Activated B cell treated with CpG ODN at 0.5 μM for 24 hours (primary cell): Measurements from ENCODE around the gene DOLPP1. TPM values are rescaled to one million over a fixed set of nuclear protein-coding genes. Genes with fewer than 3 reads are reported as not detected.

Source experiments
- ATAC-seq: fragments of 200-7000 bp; cut with Tn5 transposase; one replicate; pipeline ENCODE4 v1.10.0; 2021; ENCODE audit warnings: low read depth, mild to moderate bottlenecking, moderate library complexity
- CTCF ChIA-PET: fragments of 350-600 bp; sonication (Branson Sonifier 250); formaldehyde crosslinking; loops from one replicate; lab custom pipeline; 2021; ENCODE audit warnings: antibody characterized with exemption; lab: Charles Lee
- POLR2A ChIA-PET: fragments of 350-600 bp; sonication (Branson Sonifier 250); formaldehyde crosslinking; loops from one replicate; lab custom pipeline; 2021; ENCODE audit warnings: antibody characterized with exemption; lab: Charles Lee
- DNase-seq: peaks from one replicate; pipeline ENCODE4 v3.0.0; 2022
- H3K27ac Mint-ChIP-seq: one replicate; pipeline ENCODE4 v1.8.0; 2020; ENCODE audit warnings: mixed read lengths
- H3K27me3 Mint-ChIP-seq: one replicate; pipeline ENCODE4 v1.8.0; 2021; ENCODE audit warnings: mixed read lengths
- H3K36me3 Mint-ChIP-seq: one replicate; pipeline ENCODE4 v1.8.0; 2021; ENCODE audit warnings: low read depth, mixed read lengths
- H3K4me1 Mint-ChIP-seq: one replicate; pipeline ENCODE4 v1.8.0; 2021; ENCODE audit warnings: mixed read lengths
- H3K4me3 Mint-ChIP-seq: one replicate; pipeline ENCODE4 v1.8.0; 2020; ENCODE audit warnings: mild to moderate bottlenecking, mixed read lengths
- H3K9me3 Mint-ChIP-seq: one replicate; pipeline ENCODE4 v1.8.0; 2020; ENCODE audit warnings: mixed read lengths
- CTCF ChIP-seq: fragments of 200-600 bp; IDR thresholded peaks from one replicate; pipeline ENCODE4 v1.8.0; 2022; ENCODE audit warnings: antibody characterized with exemption, mild to moderate bottlenecking
- intact Hi-C: fragments of 100-400 bp; cut with micrococcal nuclease; formaldehyde crosslinking; loops from one replicate; pipeline ENCODE4 v1.15.1; 2024
- total RNA-seq: library from RNA; stranded (reverse); gene quantifications from 2 replicates; pipeline ENCODE4 v1.2.3, GENCODE V29; 2022

Gene DOLPP1
- total RNA-seq, 1 donor from 2014 or later: 10.9 TPM

- POLR2A ChIA-PET: interaction anchor here (1.3 kb wide), 1 partner anchor 13 kb away, joined by 7 read pairs; the partner anchor contains the start of gene DOLPP1
- Mint-ChIP-seq H3K4me3 (no peak overlapping the region), H3K27ac (no peak overlapping the region)
Measured at GRCh38 chr9:129094387-129095169, 13.7 kb downstream of the DOLPP1 start.

GRCh38 chr9:129095170-129095667, 14.3 kb downstream of the DOLPP1 start:
- H3K27ac Mint-ChIP-seq: no peak overlapping the region
- intact Hi-C loops: no loop called here
- ATAC-seq (no peak), DNase-seq (no peak)
- CTCF ChIA-PET: interaction anchor here (0.5 kb wide), 1 partner anchor 1004 kb away, joined by 3 read pairs; no protein-coding TSS in a partner anchor
- peaks cover 7% of the 10 kb centered on the region for H3K36me3 Mint-ChIP-seq
- no peaks in the 10 kb centered on the region for H3K27me3 Mint-ChIP-seq
- TF ChIP-seq CTCF: no peak
- H3K9me3 Mint-ChIP-seq: no peaks in the 10 kb centered on the region
- POLR2A ChIA-PET: interaction anchor here (0.5 kb wide), 1 partner anchor 439 kb away, joined by 3 read pairs; no protein-coding TSS in a partner anchor
- H3K4me3 Mint-ChIP-seq: no peak overlapping the region
- no peaks in the 10 kb centered on the region for H3K4me1 Mint-ChIP-seq

More at GRCh38 chr9:129094387-129095169, 13.7 kb downstream of the DOLPP1 start:
- no peak for ATAC-seq
- Mint-ChIP-seq H3K4me1 (no peaks in the 10 kb centered on the region), H3K36me3 (peaks cover 13% of the 10 kb centered on the region), H3K27me3 (no peaks in the 10 kb centered on the region), H3K9me3 (no peaks in the 10 kb centered on the region)
- CTCF ChIA-PET: interaction anchor here (0.5 kb wide), 1 partner anchor 1005 kb away, joined by 3 read pairs; no protein-coding TSS in a partner anchor
- intact Hi-C loops: no loop called here
- DNase-seq: no peak
- TF ChIP-seq CTCF: no peak

GRCh38 chr9:129095908-129096307, 15.0 kb downstream of the DOLPP1 start:
- Mint-ChIP-seq H3K4me3 (no peak overlapping the region), H3K36me3 (peaks cover 2% of the 10 kb centered on the region), H3K27ac (no peak overlapping the region), H3K27me3 (no peaks in the 10 kb centered on the region), H3K9me3 (no peaks in the 10 kb centered on the region), H3K4me1 (no peaks in the 10 kb centered on the region)
- POLR2A ChIA-PET: no interaction called here
- no peak for TF ChIP-seq CTCF
- no peak for DNase-seq
- no peak for ATAC-seq
- CTCF ChIA-PET: no interaction called here
- intact Hi-C loops: no loop called here

- CTCF ChIA-PET: no interaction called here
- Mint-ChIP-seq H3K9me3 (no peaks in the 10 kb centered on the region), H3K27ac (no peak overlapping the region), H3K27me3 (no peaks in the 10 kb centered on the region), H3K4me1 (no peaks in the 10 kb centered on the region), H3K4me3 (no peak overlapping the region), H3K36me3 (no peaks in the 10 kb centered on the region)
- DNase-seq (no peak), ATAC-seq (no peak)
- no peak for TF ChIP-seq CTCF
- POLR2A ChIA-PET: interaction anchor here (0.9 kb wide), 1 partner anchor 12 kb away, joined by 4 read pairs; no protein-coding TSS in a partner anchor
- intact Hi-C loops: no loop called here
Measured at GRCh38 chr9:129097671-129098306, 16.9 kb downstream of the DOLPP1 start.

GRCh38 chr9:129098328-129098727, 17.4 kb downstream of the DOLPP1 start:
- Mint-ChIP-seq H3K9me3 (no peaks in the 10 kb centered on the region), H3K27ac (no peak overlapping the region), H3K4me1 (no peaks in the 10 kb centered on the region), H3K4me3 (no peak overlapping the region), H3K36me3 (no peaks in the 10 kb centered on the region), H3K27me3 (no peaks in the 10 kb centered on the region)
- CTCF ChIA-PET: no interaction called here
- TF ChIP-seq CTCF: no peak
- no peak for DNase-seq
- POLR2A ChIA-PET: interaction anchor here (0.9 kb wide), 1 partner anchor 11 kb away, joined by 4 read pairs; no protein-coding TSS in a partner anchor
- intact Hi-C loops: no loop called here
- no peak for ATAC-seq
